Parathyroid adenoma (tissue), 2 donors: ENCODE results near the gene MEF2D.
A peak's percentile ranks its signal among the peaks of the same experiment; 100 is the strongest.

Source experiments
- H2AFZ ChIP-seq: fragments of 300-600 bp; sonication (generic); one replicate; pipeline ENCODE4 v1.7.0; 2017; ENCODE audit warnings: antibody characterized with exemption, mild to moderate bottlenecking
- H3K27ac ChIP-seq: fragments of 300-600 bp; sonication (generic); one replicate; pipeline ENCODE4 v1.7.0; 2017
- H3K27me3 ChIP-seq: fragments of 300-600 bp; sonication (generic); one replicate; pipeline ENCODE4 v1.7.0; 2017; ENCODE audit warnings: low read length; ENCODE audit not compliant: control insufficient read depth, insufficient read depth
- H3K36me3 ChIP-seq: fragments of 300-600 bp; sonication (generic); one replicate; pipeline ENCODE4 v1.7.0; 2017; ENCODE audit warnings: low read length; ENCODE audit not compliant: control insufficient read depth, insufficient read depth
- H3K4me1 ChIP-seq: fragments of 300-600 bp; sonication (generic); one replicate; pipeline ENCODE4 v1.7.0; 2017; ENCODE audit warnings: control low read depth
- H3K4me2 ChIP-seq: fragments of 300-600 bp; sonication (generic); one replicate; pipeline ENCODE4 v1.7.0; 2017; ENCODE audit warnings: low read length
- H3K4me3 ChIP-seq: fragments of 300-600 bp; sonication (generic); one replicate; pipeline ENCODE4 v1.7.0; 2017; ENCODE audit warnings: low read depth, low read length
- H3K79me2 ChIP-seq: fragments of 300-600 bp; sonication (generic); one replicate; pipeline ENCODE4 v1.7.0; 2017; ENCODE audit warnings: control low read depth
- H3K9ac ChIP-seq: fragments of 300-600 bp; sonication (generic); one replicate; pipeline ENCODE4 v1.7.0; 2017; ENCODE audit warnings: mild to moderate bottlenecking
- H3K9me3 ChIP-seq: fragments of 300-600 bp; sonication (generic); one replicate; pipeline ENCODE4 v1.7.0; 2017; ENCODE audit warnings: low read length; ENCODE audit not compliant: control insufficient read depth
- TF ChIP-seq, protein P1 (sequence below): fragments of 300-600 bp; sonication (generic); IDR thresholded peaks from one replicate; pipeline ENCODE4 v1.7.0; 2017; ENCODE audit warnings: antibody characterized with exemption, mild to moderate bottlenecking
- donor health status: primary hyperparathyroidism.

Gene MEF2D

DNA sequence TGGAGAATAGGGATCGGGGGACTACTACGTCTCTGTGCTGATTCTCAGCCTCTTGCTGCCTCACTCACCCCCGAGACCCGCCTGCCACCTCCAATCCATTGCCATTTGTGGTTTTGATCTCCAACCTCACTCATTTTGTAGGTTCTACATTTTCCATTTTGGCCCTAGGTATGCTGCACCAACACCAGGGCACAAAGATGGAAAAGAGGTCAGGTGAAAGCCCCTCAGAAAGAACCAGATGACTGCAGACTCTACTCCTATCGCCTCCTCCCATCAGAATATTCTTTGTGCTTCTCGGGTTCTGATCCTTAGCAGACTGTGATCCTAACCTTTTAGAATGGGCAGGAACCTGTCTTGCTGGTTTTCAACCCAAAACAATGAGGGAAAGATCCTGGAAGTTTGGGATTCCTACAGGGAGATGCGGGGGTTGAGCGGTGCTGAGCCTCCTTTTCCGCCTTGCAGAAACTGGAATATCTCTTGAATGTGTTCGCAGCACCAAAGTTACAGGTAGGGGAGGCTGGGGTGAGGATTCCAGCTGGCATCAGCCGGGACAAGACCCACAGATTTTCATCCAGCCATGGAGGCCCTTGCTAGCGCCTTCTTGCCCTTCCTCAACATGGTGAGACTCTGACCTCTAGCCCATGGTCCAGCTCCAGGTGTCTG lies 78.5 kb downstream of the MEF2D start:
- no peak overlapping the region for H3K27ac ChIP-seq
- no peaks in the 10 kb centered on the region for H3K79me2 ChIP-seq
- H2AFZ ChIP-seq, result peak overlapping the region; percentile 33
- peaks cover 7% of the 10 kb centered on the region for H3K27me3 ChIP-seq
- no peak overlapping the region for H3K4me3 ChIP-seq
- H3K4me1 ChIP-seq, result peaks cover 4% of the 10 kb centered on the region
- H3K4me2 ChIP-seq, result peak overlapping the region; percentile 60
- TF ChIP-seq, protein P1, sequence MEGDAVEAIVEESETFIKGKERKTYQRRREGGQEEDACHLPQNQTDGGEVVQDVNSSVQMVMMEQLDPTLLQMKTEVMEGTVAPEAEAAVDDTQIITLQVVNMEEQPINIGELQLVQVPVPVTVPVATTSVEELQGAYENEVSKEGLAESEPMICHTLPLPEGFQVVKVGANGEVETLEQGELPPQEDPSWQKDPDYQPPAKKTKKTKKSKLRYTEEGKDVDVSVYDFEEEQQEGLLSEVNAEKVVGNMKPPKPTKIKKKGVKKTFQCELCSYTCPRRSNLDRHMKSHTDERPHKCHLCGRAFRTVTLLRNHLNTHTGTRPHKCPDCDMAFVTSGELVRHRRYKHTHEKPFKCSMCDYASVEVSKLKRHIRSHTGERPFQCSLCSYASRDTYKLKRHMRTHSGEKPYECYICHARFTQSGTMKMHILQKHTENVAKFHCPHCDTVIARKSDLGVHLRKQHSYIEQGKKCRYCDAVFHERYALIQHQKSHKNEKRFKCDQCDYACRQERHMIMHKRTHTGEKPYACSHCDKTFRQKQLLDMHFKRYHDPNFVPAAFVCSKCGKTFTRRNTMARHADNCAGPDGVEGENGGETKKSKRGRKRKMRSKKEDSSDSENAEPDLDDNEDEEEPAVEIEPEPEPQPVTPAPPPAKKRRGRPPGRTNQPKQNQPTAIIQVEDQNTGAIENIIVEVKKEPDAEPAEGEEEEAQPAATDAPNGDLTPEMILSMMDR, result no peak
- no peaks in the 10 kb centered on the region for H3K9me3 ChIP-seq
- H3K9ac ChIP-seq, result no peak overlapping the region
- H3K36me3 ChIP-seq, result no peaks in the 10 kb centered on the region

- H3K79me2 ChIP-seq, result no peaks in the 10 kb centered on the region
- no peak overlapping the region for H3K27ac ChIP-seq
- no peaks in the 10 kb centered on the region for H3K9me3 ChIP-seq
- H3K36me3 ChIP-seq, result no peaks in the 10 kb centered on the region
- peaks cover 5% of the 10 kb centered on the region for H3K4me1 ChIP-seq
- H3K4me3 ChIP-seq, result peak overlapping the region; percentile 33
- peaks cover 7% of the 10 kb centered on the region for H3K27me3 ChIP-seq
- TF ChIP-seq, protein P1, result no peak
- H3K9ac ChIP-seq, result no peak overlapping the region
- peak overlapping the region; percentile 60 for H3K4me2 ChIP-seq
- peak overlapping the region; percentile 42 for H2AFZ ChIP-seq
These were observed 79.3 kb downstream of the MEF2D start for GRCh38 chr1:156421062-156421938.

DNA sequence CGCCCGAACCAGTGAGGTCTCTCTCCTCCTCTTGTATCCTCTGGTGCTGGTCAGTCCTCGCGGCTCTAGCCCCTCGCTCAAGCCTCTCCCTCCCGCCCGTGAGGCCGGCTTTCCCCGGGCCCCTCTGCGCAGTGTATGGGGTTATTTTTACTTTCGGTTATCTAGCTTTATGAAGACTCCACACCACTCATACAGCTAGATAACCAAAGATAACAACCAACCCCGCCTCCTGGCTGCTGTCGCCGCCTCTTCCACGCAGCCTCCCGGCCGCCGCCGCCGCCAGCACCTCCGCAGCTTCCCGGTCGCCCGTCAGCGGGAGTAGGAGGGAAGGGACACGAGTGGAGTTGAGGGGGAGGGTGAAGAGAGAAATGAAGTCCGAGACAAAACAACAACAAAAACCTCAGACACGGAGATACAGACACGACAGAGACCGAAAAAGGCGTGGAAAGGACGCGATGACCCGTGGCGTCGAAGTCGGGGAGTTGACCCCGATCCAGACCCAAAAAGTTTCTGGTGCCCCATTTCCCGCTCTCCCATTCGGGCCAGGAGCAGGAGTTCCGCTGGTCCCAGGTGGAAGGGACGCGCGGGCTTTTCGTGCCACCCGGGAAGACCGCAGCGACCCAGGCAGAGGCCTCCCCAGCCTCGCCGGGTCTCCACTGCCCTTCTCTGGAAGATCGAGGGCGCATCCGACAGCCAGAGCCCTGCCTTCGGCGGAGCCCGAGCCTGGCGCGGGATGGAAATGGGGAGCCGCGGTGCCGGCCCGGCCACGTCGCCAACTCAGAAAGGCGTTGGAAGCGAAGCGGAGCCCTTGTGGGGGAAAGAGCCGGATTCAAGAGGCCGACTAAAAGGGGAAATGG lies 80.1 kb downstream of the MEF2D start:
- H3K27ac ChIP-seq, result no peak overlapping the region
- TF ChIP-seq, protein P1, result no peak
- peaks cover 5% of the 10 kb centered on the region for H3K4me1 ChIP-seq
- H3K27me3 ChIP-seq, result peaks cover 7% of the 10 kb centered on the region
- H3K9ac ChIP-seq, result no peak overlapping the region
- H3K36me3 ChIP-seq, result no peaks in the 10 kb centered on the region
- no peaks in the 10 kb centered on the region for H3K9me3 ChIP-seq
- peak overlapping the region; percentile 42 for H2AFZ ChIP-seq
- H3K4me2 ChIP-seq, result peak overlapping the region; percentile 60
- H3K4me3 ChIP-seq, result peak overlapping the region; percentile 33
- no peaks in the 10 kb centered on the region for H3K79me2 ChIP-seq

DNA sequence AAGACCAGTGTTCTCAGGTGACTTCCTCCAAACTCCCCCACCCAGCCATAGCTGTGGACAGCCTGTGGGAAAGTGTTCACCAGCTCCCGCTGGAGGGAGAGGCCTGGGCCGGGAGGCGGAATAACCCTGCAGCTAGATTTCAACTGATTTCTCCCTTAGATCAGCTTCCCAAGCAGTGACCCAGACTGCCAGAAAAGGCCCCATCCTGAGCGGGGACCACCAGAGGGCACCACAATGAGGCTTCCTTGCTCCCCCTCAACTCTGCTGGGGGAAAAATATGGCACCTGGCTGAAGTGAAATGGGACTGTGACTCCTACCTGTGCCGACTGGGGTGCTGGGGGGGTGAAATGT lies 80.7 kb downstream of the MEF2D start:
- Histone ChIP-seq H3K27me3 (peaks cover 7% of the 10 kb centered on the region), H3K79me2 (no peaks in the 10 kb centered on the region), H3K9me3 (no peaks in the 10 kb centered on the region), H3K36me3 (no peaks in the 10 kb centered on the region), H3K27ac (no peak overlapping the region), H3K4me1 (peaks cover 5% of the 10 kb centered on the region), H3K4me3 (no peak overlapping the region), H3K9ac (no peak overlapping the region), H3K4me2 (no peak overlapping the region), H2AFZ (no peak overlapping the region)
- TF ChIP-seq, protein P1, result no peak
